Keratinocyte (primary cell): ENCODE data around the gene UBAC2. TPM values are rescaled to one million over a fixed set of nuclear protein-coding genes. Genes with fewer than 3 reads are reported as not detected.

Experiments used
- DNase-seq: peaks from one replicate; pipeline ENCODE4 v3.0.0-alpha.2; 2011; ENCODE audit warnings: low read depth, missing footprints, low spot score
- FAIRE-seq: peaks from 2 replicates; lab custom pipeline; 2011; peaks lifted over from hg19 to GRCh38; lab: Jason Lieb, UNC
- H2AFZ ChIP-seq: 2 replicates; pipeline ENCODE4 v1.6.0; 2012; ENCODE audit warnings: low read length, control low read depth, inconsistent platforms; ENCODE audit not compliant: control insufficient read depth
- H3K27ac ChIP-seq: 2 replicates; pipeline ENCODE4 v1.5.1; 2011; ENCODE audit warnings: low read length; ENCODE audit not compliant: control insufficient read depth, insufficient read depth
- H3K27me3 ChIP-seq: 3 replicates; pipeline ENCODE4 v1.6.0; 2011; ENCODE audit warnings: low read length; ENCODE audit not compliant: control insufficient read depth, insufficient read depth; ENCODE audit errors: extremely low read depth
- H3K36me3 ChIP-seq, 2 experiments: 2 replicates in 1 of 2; 3 replicates in 1 of 2; pipeline ENCODE4 v1.5.1; 2011; ENCODE audit warnings: low read length in 2 of 2, mild to moderate bottlenecking in 1 of 2; ENCODE audit not compliant: control insufficient read depth in 2 of 2, insufficient read depth in 2 of 2; ENCODE audit errors: extremely low read depth in 1 of 2
- H3K4me1 ChIP-seq: 3 replicates; pipeline ENCODE4 v1.5.1; 2011; ENCODE audit warnings: low read length; ENCODE audit not compliant: control insufficient read depth, insufficient read depth; ENCODE audit errors: extremely low read depth
- H3K4me2 ChIP-seq: 3 replicates; pipeline ENCODE4 v1.6.0; 2011; ENCODE audit warnings: low read depth, low read length; ENCODE audit not compliant: control insufficient read depth, insufficient read depth; ENCODE audit errors: extremely low read depth
- H3K4me3 ChIP-seq, 3 experiments: fragments of 200-600 bp in 1 of 3; sonication (generic) in 1 of 3; 2 replicates in 2 of 3; 3 replicates in 1 of 3; pipeline ENCODE4 v1.5.1; 2011 to 2016; ENCODE audit warnings: low read length in 3 of 3, mild to moderate bottlenecking in 3 of 3, control low read depth in 2 of 3, inconsistent platforms in 1 of 3, low read depth in 1 of 3, mixed read lengths in 1 of 3, mixed run types in 1 of 3, moderate library complexity in 1 of 3; ENCODE audit not compliant: control insufficient read depth in 2 of 3, insufficient read depth in 2 of 3; ENCODE audit errors: extremely low read depth in 1 of 3
- H3K79me2 ChIP-seq: 2 replicates; pipeline ENCODE4 v1.6.0; 2012; ENCODE audit warnings: low read length; ENCODE audit not compliant: control insufficient read depth, insufficient read depth
- H3K9ac ChIP-seq: 3 replicates; pipeline ENCODE4 v1.6.0; 2011; ENCODE audit warnings: low read length; ENCODE audit not compliant: control insufficient read depth, insufficient read depth; ENCODE audit errors: extremely low read depth
- H3K9me1 ChIP-seq: 3 replicates; pipeline ENCODE4 v1.6.0; 2011; ENCODE audit warnings: low read length; ENCODE audit not compliant: control insufficient read depth, insufficient read depth; ENCODE audit errors: extremely low read depth
- H3K9me3 ChIP-seq: 2 replicates; pipeline ENCODE4 v1.5.1; 2012; ENCODE audit warnings: low read depth, low read length; ENCODE audit not compliant: control insufficient read depth
- H4K20me1 ChIP-seq: 3 replicates; pipeline ENCODE4 v1.6.0; 2011; ENCODE audit warnings: low read length; ENCODE audit not compliant: control insufficient read depth, insufficient read depth; ENCODE audit errors: extremely low read depth
- CTCF ChIP-seq, 3 experiments: IDR thresholded peaks in 1 of 3; conservative IDR thresholded peaks in 1 of 3; optimal IDR thresholded peaks in 1 of 3; 2 replicates in 2 of 3; 3 replicates in 1 of 3; pipeline versions ENCODE3 to v1.5.1; 2011; ENCODE audit warnings: low read length in 3 of 3, mild to moderate bottlenecking in 3 of 3, moderate library complexity in 2 of 3, control low read depth in 1 of 3, inconsistent platforms in 1 of 3; ENCODE audit not compliant: insufficient read depth in 2 of 3; ENCODE audit errors: extremely low read depth in 1 of 3
- EZH2 ChIP-seq: IDR thresholded peaks from one replicate; pipeline ENCODE4 v1.6.1; 2012; ENCODE audit warnings: inconsistent platforms, mild to moderate bottlenecking, low read length, moderate library complexity
- dilution Hi-C: fragments of 300-500 bp; cut with MboI; formaldehyde crosslinking; loops from one replicate; pipeline ENCODE4 v1.7.0; 2020; ENCODE audit warnings: low sequenced_read_pairs; ENCODE audit not compliant: extremely low pct_ligation_motif_present
- polyA plus RNA-seq, 5 experiments: library from polyadenylated mRNA; depleted of rRNA in 3 of 5; stranded (reverse) in 3 of 5; stranded (forward) in 1 of 5; unstranded in 1 of 5; fragments of >200 nt; gene quantifications; 1 replicate in 1 of 5; 2 replicates in 3 of 5; 3 replicates in 1 of 5; pipeline versions ENCODE4 v1.2.1 to v1.2.3, GENCODE V29; 2011 to 2012; ENCODE audit warnings: missing spikeins in 2 of 5, low read depth in 1 of 5, low replicate concordance in 1 of 5

Gene UBAC2
- polyA plus RNA-seq, 1 donor (not counting 4 experiments of a cell fraction or from before 2014, with no cell fraction given) = 104 TPM

- Histone ChIP-seq H3K79me2 (no peaks in the 10 kb centered on the region), H4K20me1 (peaks cover 3% of the 10 kb centered on the region), H3K36me3 (peaks cover 0 to 2% of the 10 kb centered on the region in 2 experiments), H3K27me3 (no peaks in the 10 kb centered on the region), H3K4me3 (no peak overlapping the region), H3K4me1 (peaks cover 13% of the 10 kb centered on the region), H3K9me1 (no peaks in the 10 kb centered on the region), H3K4me2 (no peak overlapping the region), H3K9me3 (no peaks in the 10 kb centered on the region), H3K9ac (no peak overlapping the region), H2AFZ (no peak overlapping the region), H3K27ac (no peak overlapping the region)
- no peak for TF ChIP-seq EZH2
- TF ChIP-seq CTCF (optimal IDR thresholded peaks at IDR 0.05 in 1 of 3, IDR thresholded peaks at IDR 0.05 in 1 of 3, conservative IDR thresholded peaks at IDR 0.05 in 1 of 3; ENCODE audit: extremely low read depth in 1 of 3, insufficient read depth in 2 of 3, low read length in 3 of 3) = no peak
- no peak for FAIRE-seq
- no peak for DNase-seq
- dilution Hi-C loops = no loop called here
These were observed 89.2 kb downstream of the UBAC2 start for GRCh38 chr13:99289674-99290337.

- no peak for DNase-seq
- dilution Hi-C loops = no loop called here
- Histone ChIP-seq H3K79me2 (no peaks in the 10 kb centered on the region), H3K9me3 (no peaks in the 10 kb centered on the region), H3K36me3 (peaks cover 0 to 2% of the 10 kb centered on the region in 2 experiments), H3K9ac (no peak overlapping the region), H3K4me3 (no peak overlapping the region), H4K20me1 (peaks cover 3% of the 10 kb centered on the region), H2AFZ (no peak overlapping the region), H3K27ac (no peak overlapping the region), H3K4me1 (peaks cover 13% of the 10 kb centered on the region), H3K9me1 (no peaks in the 10 kb centered on the region), H3K27me3 (no peaks in the 10 kb centered on the region), H3K4me2 (no peak overlapping the region)
- TF ChIP-seq EZH2 (no peak), CTCF (optimal IDR thresholded peaks at IDR 0.05 in 1 of 3, IDR thresholded peaks at IDR 0.05 in 1 of 3, conservative IDR thresholded peaks at IDR 0.05 in 1 of 3; ENCODE audit: extremely low read depth in 1 of 3, insufficient read depth in 2 of 3, low read length in 3 of 3) (no peak)
- FAIRE-seq = no peak
These were observed 90.2 kb downstream of the UBAC2 start for GRCh38 chr13:99290894-99291293.
